ENCODE results near the gene ADAM17. TPM values are rescaled to one million over a fixed set of nuclear protein-coding genes. Genes with fewer than 3 reads are reported as not detected.

The ADAM17 gene
- polyA plus RNA-seq, 1 donor from 2014 or later, result 32.6 TPM

DNA sequence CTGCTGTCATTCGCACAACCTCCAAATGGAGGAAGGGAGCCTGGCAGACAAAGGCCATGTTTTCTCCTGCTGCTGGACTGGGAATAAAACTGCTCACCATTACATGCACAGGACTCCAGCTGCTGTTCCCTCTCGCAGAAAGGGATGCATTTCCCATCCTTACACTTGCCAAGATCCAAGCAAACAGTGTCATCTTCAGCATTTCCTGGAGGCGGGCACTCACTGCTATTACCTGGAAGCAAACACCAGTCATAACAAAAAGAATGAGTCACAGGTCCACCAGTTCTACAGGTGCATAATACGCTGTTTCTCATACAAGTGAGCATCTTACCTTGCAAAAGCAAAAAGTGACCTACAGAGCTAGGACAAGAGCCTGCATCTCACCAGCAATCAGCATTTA is 58.6 kb downstream of the ADAM17 start:
- H2AFZ ChIP-seq (ENCODE audit: low read depth, low read length), result no peak overlapping the region
- H4K20me1 ChIP-seq (ENCODE audit: insufficient read depth), result no peaks in the 10 kb centered on the region
- H3K36me3 ChIP-seq (ENCODE audit: insufficient read depth, low read length), result peaks cover 2% of the 10 kb centered on the region
- H3K9me2 ChIP-seq (ENCODE audit: insufficient read depth, low read length), result no peaks in the 10 kb centered on the region
- H3K4me3 ChIP-seq (ENCODE audit: low read length), result no peak overlapping the region
- no peak overlapping the region for H3K27ac ChIP-seq (ENCODE audit: low read length)
- no peak overlapping the region for H3K4me2 ChIP-seq (ENCODE audit: low read length)
- no peak for TF ChIP-seq MXI1 (conservative IDR thresholded peaks at IDR 0.05; ENCODE audit: poor library complexity, severe bottlenecking)
- no peak for TF ChIP-seq POLR2AphosphoS5 (IDR thresholded peaks at IDR 0.05)
- TF ChIP-seq EZH2 (IDR thresholded peaks at IDR 0.05; ENCODE audit: borderline replicate concordance, insufficient read depth, low read length, poor library complexity, severe bottlenecking), result no peak
- TF ChIP-seq SMC3 (conservative IDR thresholded peaks at IDR 0.05; ENCODE audit: poor library complexity), result no peak
- no peaks in the 10 kb centered on the region for H3F3A ChIP-seq (ENCODE audit: insufficient read depth, low read length, poor library complexity, severe bottlenecking)
- H3K27me3 ChIP-seq (ENCODE audit: insufficient read depth, low read depth, low read length), result no peaks in the 10 kb centered on the region
- H3K9ac ChIP-seq (ENCODE audit: low read length), result no peak overlapping the region
- no peaks in the 10 kb centered on the region for H3K9me3 ChIP-seq (ENCODE audit: low read length)
- no peaks in the 10 kb centered on the region for H3K79me2 ChIP-seq (replicated peaks; ENCODE audit: insufficient read depth, low read length)

DNA sequence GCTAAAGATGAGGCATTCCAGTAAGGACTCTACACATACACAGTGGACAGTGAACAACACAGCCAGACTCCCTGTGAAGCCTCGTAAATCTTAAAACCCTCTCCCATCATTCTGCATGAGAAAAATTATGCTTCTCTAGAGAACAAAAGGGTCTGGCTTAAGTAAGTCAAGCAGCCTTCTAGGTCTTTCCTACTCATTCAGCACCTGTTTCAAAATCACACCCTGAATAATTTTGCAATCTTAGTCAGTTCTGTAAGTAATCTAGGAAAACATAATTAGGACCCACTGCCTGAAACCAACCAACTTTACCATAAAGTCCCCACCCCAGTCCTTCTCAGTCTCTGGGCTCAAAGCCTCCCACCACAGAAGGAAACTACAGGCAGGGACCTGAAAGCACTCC is 61.5 kb downstream of the ADAM17 start:
- Histone ChIP-seq H3K27ac (ENCODE audit: low read length) (no peak overlapping the region), H3K9me3 (ENCODE audit: low read length) (no peaks in the 10 kb centered on the region), H3K9ac (ENCODE audit: low read length) (no peak overlapping the region), H3K79me2 (replicated peaks; ENCODE audit: insufficient read depth, low read length) (no peaks in the 10 kb centered on the region), H4K20me1 (ENCODE audit: insufficient read depth) (no peaks in the 10 kb centered on the region), H3F3A (ENCODE audit: insufficient read depth, low read length, poor library complexity, severe bottlenecking) (no peaks in the 10 kb centered on the region), H3K9me2 (ENCODE audit: insufficient read depth, low read length) (no peaks in the 10 kb centered on the region), H3K4me2 (ENCODE audit: low read length) (no peak overlapping the region), H3K36me3 (ENCODE audit: insufficient read depth, low read length) (peaks cover 9% of the 10 kb centered on the region), H3K4me3 (ENCODE audit: low read length) (no peak overlapping the region), H2AFZ (ENCODE audit: low read depth, low read length) (no peak overlapping the region), H3K27me3 (ENCODE audit: insufficient read depth, low read depth, low read length) (no peaks in the 10 kb centered on the region)
- no peak for TF ChIP-seq TAF1 (IDR thresholded peaks at IDR 0.05; ENCODE audit: low read depth)
- no peak for TF ChIP-seq EP300 (conservative IDR thresholded peaks at IDR 0.05; ENCODE audit: poor library complexity, severe bottlenecking)
- TF ChIP-seq SMC3 (conservative IDR thresholded peaks at IDR 0.05; ENCODE audit: poor library complexity), result no peak

- Histone ChIP-seq H2AFZ (ENCODE audit: low read depth, low read length) (no peak overlapping the region), H3F3A (ENCODE audit: insufficient read depth, low read length, poor library complexity, severe bottlenecking) (no peaks in the 10 kb centered on the region), H3K4me2 (ENCODE audit: low read length) (no peak overlapping the region), H3K4me3 (ENCODE audit: low read length) (no peak overlapping the region), H3K9me3 (ENCODE audit: low read length) (no peaks in the 10 kb centered on the region), H3K9ac (ENCODE audit: low read length) (no peak overlapping the region), H3K27me3 (ENCODE audit: insufficient read depth, low read depth, low read length) (no peaks in the 10 kb centered on the region), H3K27ac (ENCODE audit: low read length) (no peak overlapping the region), H3K36me3 (ENCODE audit: insufficient read depth, low read length) (peaks cover 9% of the 10 kb centered on the region), H4K20me1 (ENCODE audit: insufficient read depth) (no peaks in the 10 kb centered on the region), H3K9me2 (ENCODE audit: insufficient read depth, low read length) (no peaks in the 10 kb centered on the region), H3K79me2 (replicated peaks; ENCODE audit: insufficient read depth, low read length) (no peaks in the 10 kb centered on the region)
- TF ChIP-seq POLR2AphosphoS5 (IDR thresholded peaks at IDR 0.05), result no peak
Measured at GRCh38 chr2:9493478-9493877, 62.2 kb downstream of the ADAM17 start.

DNA sequence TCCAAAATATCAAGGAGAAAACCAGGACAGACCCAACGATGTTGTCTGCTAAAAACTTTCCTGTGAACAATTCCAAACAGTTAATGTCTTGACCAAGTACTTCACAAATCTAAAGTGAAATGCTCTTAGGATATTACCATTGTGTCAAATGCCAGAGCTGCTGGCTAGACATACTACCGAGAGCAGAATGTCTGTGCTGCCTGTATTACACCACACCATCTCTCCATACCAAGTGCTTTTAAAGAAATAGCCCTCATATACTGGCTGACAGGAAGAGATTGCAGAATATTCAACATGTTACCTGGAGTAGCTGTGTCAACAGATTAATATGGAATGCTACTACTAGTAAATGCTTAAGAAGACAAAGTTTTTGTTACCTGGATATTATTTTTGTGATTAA is 62.7 kb downstream of the ADAM17 start:
- Histone ChIP-seq H3K4me2 (ENCODE audit: low read length) (no peak overlapping the region), H3F3A (ENCODE audit: insufficient read depth, low read length, poor library complexity, severe bottlenecking) (no peaks in the 10 kb centered on the region), H3K36me3 (ENCODE audit: insufficient read depth, low read length) (peaks cover 9% of the 10 kb centered on the region), H4K20me1 (ENCODE audit: insufficient read depth) (no peaks in the 10 kb centered on the region), H3K27me3 (ENCODE audit: insufficient read depth, low read depth, low read length) (no peaks in the 10 kb centered on the region), H3K9ac (ENCODE audit: low read length) (no peak overlapping the region), H3K79me2 (replicated peaks; ENCODE audit: insufficient read depth, low read length) (no peaks in the 10 kb centered on the region), H3K9me3 (ENCODE audit: low read length) (no peaks in the 10 kb centered on the region), H2AFZ (ENCODE audit: low read depth, low read length) (no peak overlapping the region), H3K9me2 (ENCODE audit: insufficient read depth, low read length) (no peaks in the 10 kb centered on the region), H3K4me3 (ENCODE audit: low read length) (no peak overlapping the region), H3K27ac (ENCODE audit: low read length) (no peak overlapping the region)
- TF ChIP-seq POLR2AphosphoS5 (IDR thresholded peaks at IDR 0.05) (no peak), REST (IDR thresholded peaks at IDR 0.05; ENCODE audit: borderline replicate concordance) (no peak), EP300 (conservative IDR thresholded peaks at IDR 0.05; ENCODE audit: poor library complexity, severe bottlenecking) (no peak), RAD21 (conservative IDR thresholded peaks at IDR 0.05) (no peak), SMC3 (conservative IDR thresholded peaks at IDR 0.05; ENCODE audit: poor library complexity) (no peak), MXI1 (conservative IDR thresholded peaks at IDR 0.05; ENCODE audit: poor library complexity, severe bottlenecking) (no peak), EZH2 (IDR thresholded peaks at IDR 0.05; ENCODE audit: borderline replicate concordance, insufficient read depth, low read length, poor library complexity, severe bottlenecking) (no peak), TAF1 (IDR thresholded peaks at IDR 0.05; ENCODE audit: low read depth) (no peak)
- TF ChIP-seq, protein P1, sequence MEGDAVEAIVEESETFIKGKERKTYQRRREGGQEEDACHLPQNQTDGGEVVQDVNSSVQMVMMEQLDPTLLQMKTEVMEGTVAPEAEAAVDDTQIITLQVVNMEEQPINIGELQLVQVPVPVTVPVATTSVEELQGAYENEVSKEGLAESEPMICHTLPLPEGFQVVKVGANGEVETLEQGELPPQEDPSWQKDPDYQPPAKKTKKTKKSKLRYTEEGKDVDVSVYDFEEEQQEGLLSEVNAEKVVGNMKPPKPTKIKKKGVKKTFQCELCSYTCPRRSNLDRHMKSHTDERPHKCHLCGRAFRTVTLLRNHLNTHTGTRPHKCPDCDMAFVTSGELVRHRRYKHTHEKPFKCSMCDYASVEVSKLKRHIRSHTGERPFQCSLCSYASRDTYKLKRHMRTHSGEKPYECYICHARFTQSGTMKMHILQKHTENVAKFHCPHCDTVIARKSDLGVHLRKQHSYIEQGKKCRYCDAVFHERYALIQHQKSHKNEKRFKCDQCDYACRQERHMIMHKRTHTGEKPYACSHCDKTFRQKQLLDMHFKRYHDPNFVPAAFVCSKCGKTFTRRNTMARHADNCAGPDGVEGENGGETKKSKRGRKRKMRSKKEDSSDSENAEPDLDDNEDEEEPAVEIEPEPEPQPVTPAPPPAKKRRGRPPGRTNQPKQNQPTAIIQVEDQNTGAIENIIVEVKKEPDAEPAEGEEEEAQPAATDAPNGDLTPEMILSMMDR (IDR thresholded peaks at IDR 0.05; ENCODE audit: poor library complexity, severe bottlenecking), result no peak
